Left lobe of liver (tissue), 2 donors: ENCODE data around the gene SVBP. TPM values are rescaled to one million over a fixed set of nuclear protein-coding genes. Genes with fewer than 3 reads are reported as not detected.
"Not testable (repeated sequence)": the region's sequence is repeated elsewhere in the genome, so short reads cannot be mapped to it uniquely, and the experiment has no call there.

Source experiments
- ATAC-seq: fragments of 200-7000 bp; cut with Tn5 transposase; one replicate; pipeline ENCODE4 v1.9.1; 2020; ENCODE audit warnings: mild to moderate bottlenecking, moderate library complexity
- DNase-seq: peaks from one replicate; pipeline ENCODE4 v3.0.0-alpha.2; 2020; ENCODE audit warnings: low spot score
- total RNA-seq: library from RNA; stranded (reverse); gene quantifications from one replicate; pipeline ENCODE4 v1.2.1, GENCODE V29; 2021
- donor health status: DM: no; HTN: no; CAD: no; lungs with moderate emphysema.
- donor health status: DM: no; HTN: yes; CAD: no.

SVBP gene
- 6.9 TPM for total RNA-seq

- DNase-seq (peak; percentile 95), ATAC-seq (peak; percentile 88)
Observed at GRCh38 chr1:42816585-42817439, at the start of gene SVBP, which contains the start of gene ERMAP. TSS of gene SVBP (minus strand) at chr1:42817397. CDS start at chr1:42816544, 853 bp downstream. TSS of gene ERMAP (plus strand) at chr1:42817122. CDS start at chr1:42830449, 13,327 bp downstream.

- DNase-seq, result no peak
- no peak for ATAC-seq
Observed at GRCh38 chr1:42866549-42866948, 49.4 kb upstream of the SVBP start.

- ATAC-seq (no peak), DNase-seq (no peak)
Observed at GRCh38 chr1:42861014-42861399, 43.8 kb upstream of the SVBP start.

DNA sequence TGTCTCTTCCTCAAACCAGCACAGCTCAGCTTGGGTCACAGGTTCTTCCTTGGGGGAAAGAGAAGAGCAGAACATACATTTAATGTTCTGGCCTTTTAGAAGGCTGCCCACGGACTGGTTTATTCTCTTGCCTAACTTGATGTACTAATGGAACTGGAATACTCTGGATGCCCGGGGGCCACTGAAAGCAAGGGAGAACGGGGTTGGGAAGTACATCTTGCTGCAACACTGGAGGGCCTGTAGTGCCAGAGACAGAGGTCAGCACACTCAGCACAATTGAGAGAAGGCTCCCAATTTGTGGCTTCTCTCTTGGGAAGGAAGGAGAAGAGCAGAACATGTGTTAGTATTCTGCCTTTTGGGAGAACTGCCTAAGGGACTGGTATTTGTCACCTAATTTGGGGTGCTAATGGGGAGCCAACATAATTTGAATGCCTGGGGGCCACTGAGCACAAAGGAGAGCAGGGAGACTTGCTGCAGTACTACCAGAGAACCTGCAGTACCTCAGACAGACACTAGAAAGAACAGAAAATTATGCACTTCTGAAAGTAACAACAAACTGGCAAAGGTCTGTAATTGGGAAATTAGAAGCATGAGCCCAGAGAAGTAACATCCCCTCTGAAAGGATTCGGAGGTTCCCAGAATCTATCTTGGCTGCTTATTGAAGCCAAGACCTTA lies 43.3 kb upstream of the SVBP start:
- DNase-seq (no peak), ATAC-seq (no peak)

DNA sequence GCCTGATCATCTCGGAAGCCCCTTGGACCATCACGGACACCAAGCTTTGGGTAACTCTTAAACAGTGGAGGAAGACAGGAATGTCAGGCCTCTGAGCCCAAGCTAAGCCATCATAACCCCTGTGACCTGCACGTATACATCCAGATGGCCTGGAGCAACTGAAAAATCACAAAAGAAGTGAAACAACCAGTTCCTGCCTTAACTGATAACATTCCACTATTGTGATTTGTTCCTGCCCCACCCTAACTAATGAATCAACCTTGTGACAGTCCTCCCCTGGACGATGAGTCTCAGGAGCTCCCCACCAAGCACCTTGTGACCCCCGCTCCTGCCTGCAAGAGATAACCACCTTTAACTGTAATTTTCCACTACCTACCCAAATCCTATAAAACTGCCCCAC lies 42.2 kb upstream of the SVBP start:
- not testable (repeated sequence) for DNase-seq, ATAC-seq

- not testable (repeated sequence) for DNase-seq, ATAC-seq
Observed at GRCh38 chr1:42856554-42856953, 39.4 kb upstream of the SVBP start.

DNA sequence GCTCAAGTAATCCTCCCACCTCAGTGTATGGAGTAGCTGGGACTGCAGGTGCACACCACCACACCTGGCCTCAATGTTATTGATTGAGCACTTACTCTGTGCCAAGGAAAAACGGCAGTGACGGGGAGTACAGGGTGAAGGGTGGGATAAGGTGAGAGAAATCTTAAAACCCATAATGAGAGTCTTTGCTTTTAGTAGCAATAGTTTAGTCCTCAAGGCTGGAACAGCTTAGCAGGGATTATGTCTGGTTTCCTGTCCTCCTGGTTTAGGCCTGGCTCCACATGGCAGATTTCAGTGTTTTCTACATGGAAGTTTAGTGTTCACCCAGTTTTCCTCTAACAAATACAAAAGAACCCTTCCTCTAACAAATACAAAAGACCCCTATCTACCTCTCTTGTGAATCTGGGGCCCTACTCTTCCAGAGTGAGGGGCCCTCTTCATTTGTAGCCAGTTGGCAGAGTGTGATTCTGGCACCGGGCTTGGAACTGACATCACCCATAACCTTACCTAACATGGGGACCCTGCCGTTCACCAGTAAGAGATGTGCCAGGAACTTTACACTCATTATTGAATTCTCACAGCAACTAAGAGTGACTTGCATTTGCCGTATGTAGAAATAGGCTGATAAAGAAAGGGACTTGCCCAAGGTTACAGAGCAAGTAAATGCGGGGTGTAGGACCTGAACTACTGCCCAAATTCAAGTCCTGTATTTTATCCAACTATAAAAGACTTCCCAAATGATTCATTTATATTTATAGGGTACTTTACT lies 36.1 kb upstream of the SVBP start:
- ATAC-seq (peak; percentile 33), DNase-seq (no peak)

DNA sequence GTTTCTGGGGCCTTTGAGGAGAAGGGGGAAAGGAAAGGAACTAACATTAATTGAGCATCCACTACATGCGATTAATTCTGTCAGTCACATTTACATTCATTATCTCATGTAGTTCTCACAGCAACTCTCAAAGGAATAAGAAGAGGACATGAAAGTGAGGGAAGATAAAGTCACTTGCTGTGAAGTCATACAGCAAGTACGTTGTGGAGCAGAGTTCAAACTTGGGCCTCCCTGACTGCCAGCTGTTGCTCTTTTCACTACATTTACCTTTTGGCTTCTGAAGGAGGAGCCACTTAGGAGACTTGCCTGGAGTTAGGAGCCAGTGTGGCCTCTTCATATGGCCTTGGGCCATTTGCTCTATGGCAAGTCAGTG lies 35.4 kb upstream of the SVBP start:
- no peak for DNase-seq
- peak; percentile 26 for ATAC-seq

DNA sequence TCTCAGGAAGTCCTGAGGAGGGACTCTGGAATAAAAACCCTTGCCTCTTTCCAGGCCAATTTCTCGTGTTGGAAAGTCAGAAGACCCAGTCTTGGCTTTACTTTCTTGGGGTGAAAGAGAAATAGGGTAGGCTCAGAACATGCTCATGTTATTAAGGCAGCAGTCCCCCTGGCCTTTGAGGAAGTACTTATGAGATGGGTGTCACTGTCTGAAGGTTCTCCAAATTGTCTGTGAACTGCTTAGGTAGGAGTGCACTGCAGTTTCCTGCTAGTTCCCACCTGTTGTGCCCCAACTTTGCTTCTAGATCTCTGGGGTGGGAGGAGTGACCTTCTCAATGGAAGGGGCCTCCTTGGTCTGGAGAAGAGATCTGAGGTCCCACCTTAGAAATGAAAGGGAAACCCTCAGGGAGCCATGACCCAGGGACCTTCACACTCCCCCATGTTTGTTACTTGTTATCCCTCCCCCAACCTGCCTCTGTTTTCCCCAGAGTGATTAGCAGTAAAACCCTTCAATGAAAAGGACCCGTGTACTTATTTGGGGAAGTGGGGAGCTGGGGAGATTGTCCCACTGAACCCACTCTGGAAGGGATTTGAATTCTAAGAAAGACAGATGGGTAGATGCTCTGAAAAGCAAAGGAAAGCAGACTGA lies 34.9 kb upstream of the SVBP start:
- no peak for ATAC-seq
- no peak for DNase-seq

- no peak for DNase-seq
- no peak for ATAC-seq
Observed at GRCh38 chr1:42851420-42851819, 34.2 kb upstream of the SVBP start.

DNA sequence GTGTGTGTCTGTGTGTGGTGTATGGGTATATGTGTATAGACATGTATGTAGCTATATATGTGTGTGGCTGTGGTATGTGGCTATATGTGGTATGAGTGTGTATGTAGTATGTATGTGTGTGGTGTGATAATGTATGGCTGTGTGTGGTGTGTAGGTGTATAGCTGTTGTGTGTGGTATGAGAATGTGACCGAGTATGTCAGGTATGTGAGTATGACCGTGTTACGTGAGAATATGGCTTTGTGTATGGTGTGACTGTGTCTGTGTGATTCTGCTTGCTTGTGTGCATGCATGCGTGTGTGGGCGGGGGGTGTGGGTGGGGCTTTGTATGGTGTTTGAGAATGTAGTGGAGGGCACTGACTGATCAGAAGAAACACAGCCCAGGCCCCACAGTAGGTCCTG lies 32.7 kb upstream of the SVBP start:
- DNase-seq (no peak), ATAC-seq (no peak)

- ATAC-seq (no peak), DNase-seq (no peak)
Observed at GRCh38 chr1:42848823-42849537, 31.8 kb upstream of the SVBP start.

GRCh38 chr1:42847721-42848460 lies 30.7 kb upstream of the SVBP start:
- ATAC-seq, result no peak
- no peak for DNase-seq

DNA sequence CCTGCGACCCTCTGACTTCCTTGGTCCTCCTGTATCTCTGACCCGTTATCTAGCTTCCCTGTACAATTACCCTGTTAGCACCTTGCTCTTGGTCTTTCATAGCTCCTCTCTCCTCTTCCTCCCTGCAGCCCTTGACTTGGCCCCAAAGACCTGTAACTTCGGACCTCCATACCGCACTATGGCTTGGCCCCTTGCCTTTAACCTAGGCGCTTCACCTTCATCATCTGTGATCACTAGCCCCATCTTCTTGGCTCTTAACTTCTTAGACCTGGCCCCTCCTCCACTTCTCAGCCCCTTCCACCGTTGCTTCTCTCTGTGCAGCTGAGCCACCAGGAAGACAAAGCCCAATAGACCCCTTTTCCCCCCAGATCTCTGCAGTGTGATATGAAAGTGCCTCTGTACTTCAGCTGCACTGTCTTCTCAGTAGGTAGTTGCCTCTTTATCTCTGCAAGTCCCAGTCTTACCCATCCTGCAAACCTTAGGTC lies 30.0 kb upstream of the SVBP start:
- ATAC-seq (no peak), DNase-seq (no peak)

- DNase-seq, result peak; percentile 94
- peak; percentile 96 for ATAC-seq
Observed at GRCh38 chr1:42846257-42847110, 29.3 kb upstream of the SVBP start, which contains the start of gene ZNF691. TSS of gene ZNF691 (plus strand) at chr1:42846613. CDS start at chr1:42849659, 3,046 bp downstream.

DNA sequence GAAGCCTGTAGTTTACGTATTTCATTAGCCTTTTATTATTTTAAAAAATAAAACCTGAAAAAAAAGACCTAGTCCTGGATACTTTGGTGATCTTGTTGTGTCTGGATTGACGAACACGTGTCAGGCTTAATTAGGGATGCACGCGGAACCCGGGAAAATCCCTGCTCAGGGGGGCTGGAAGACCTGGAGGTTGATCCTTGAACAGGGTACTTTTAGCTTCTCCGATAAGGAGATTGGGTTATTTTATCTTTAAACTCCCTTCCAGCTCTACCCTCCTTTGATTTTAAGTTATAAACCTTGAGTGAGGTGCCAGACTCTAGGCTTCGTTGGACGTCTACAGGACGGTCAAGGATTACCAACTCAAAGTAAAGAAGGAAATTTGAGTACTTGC lies 28.7 kb upstream of the SVBP start:
- DNase-seq (no peak), ATAC-seq (peak; percentile 22)

DNA sequence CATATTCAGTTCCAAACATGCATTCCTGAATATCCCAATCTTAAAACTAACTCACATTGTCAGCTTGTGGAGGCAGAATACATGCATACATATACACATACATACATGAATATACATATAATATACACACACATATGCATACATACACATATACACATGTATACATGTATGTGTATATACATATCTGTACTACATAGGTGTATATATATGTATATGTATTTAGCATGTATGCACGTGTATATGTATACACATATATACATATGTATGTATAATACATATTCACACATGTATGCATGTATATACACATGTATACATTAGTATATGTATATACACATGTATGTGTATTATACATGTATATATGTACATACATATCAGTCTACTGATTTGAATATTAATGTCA lies 28.0 kb upstream of the SVBP start:
- DNase-seq (no peak), ATAC-seq (no peak)

- DNase-seq (no peak), ATAC-seq (no peak)
Observed at GRCh38 chr1:42844592-42845140, 27.5 kb upstream of the SVBP start.
